OCI-LY7 (cell line): ENCODE data around the gene TMEM222. TPM values are rescaled to one million over a fixed set of nuclear protein-coding genes. Genes with fewer than 3 reads are reported as not detected.

Experiments used
- BruUV-seq: library from RNA; stranded (reverse); fragments of 400-500 nt; replicated peaks from 2 replicates; lab custom pipeline; 2021; lab: Mats Ljungman, UMichigan
- CTCF ChIA-PET: fragments of 300-600 bp; sonication (Branson Sonifier 250); formaldehyde crosslinking; loops from one replicate; lab custom pipeline; 2022; ENCODE audit warnings: antibody characterized with exemption; ENCODE audit not compliant: unreplicated experiment; lab: Charles Lee
- POLR2A ChIA-PET: fragments of 300-600 bp; sonication (Branson Sonifier 250); formaldehyde crosslinking; loops from one replicate; lab custom pipeline; 2022; ENCODE audit warnings: antibody characterized with exemption; lab: Charles Lee
- DNase-seq: peaks from one replicate; pipeline ENCODE4 v3.0.0-alpha.2; 2015; ENCODE audit warnings: low spot score
- H2AFZ ChIP-seq: fragments of 200-600 bp; sonication (generic), shearing (Covaris generic); 2 replicates; pipeline ENCODE4 v1.6.1; 2014; ENCODE audit warnings: mild to moderate bottlenecking, antibody characterized with exemption, low read length, moderate library complexity
- H3K27ac ChIP-seq: fragments of 200-600 bp; sonication (generic); 2 replicates; pipeline ENCODE4 v1.5.1; 2014; ENCODE audit warnings: mixed run types, low read depth, mild to moderate bottlenecking, moderate library complexity, low read length, inconsistent platforms; ENCODE audit not compliant: poor library complexity, severe bottlenecking
- H3K36me3 ChIP-seq: fragments of 200-600 bp; sonication (generic); 2 replicates; pipeline ENCODE4 v1.6.1; 2014; ENCODE audit warnings: mild to moderate bottlenecking, antibody characterized with exemption, low read length, moderate library complexity, mixed read lengths; ENCODE audit not compliant: insufficient read depth
- H3K4me1 ChIP-seq: fragments of 200-600 bp; sonication (generic); 2 replicates; pipeline ENCODE4 v1.5.1; 2014; ENCODE audit warnings: mild to moderate bottlenecking, low read length; ENCODE audit not compliant: insufficient read depth, poor library complexity, severe bottlenecking
- H3K4me2 ChIP-seq: fragments of 200-600 bp; sonication (generic); 2 replicates; pipeline ENCODE4 v1.6.1; 2014; ENCODE audit warnings: mild to moderate bottlenecking, low read length
- H3K4me3 ChIP-seq: fragments of 200-600 bp; sonication (generic); 2 replicates; pipeline ENCODE4 v1.5.1; 2014; ENCODE audit warnings: mild to moderate bottlenecking, low read depth, low read length; ENCODE audit not compliant: poor library complexity, severe bottlenecking
- H3K79me2 ChIP-seq: fragments of 200-600 bp; sonication (generic); 2 replicates; pipeline ENCODE4 v1.6.1; 2016; ENCODE audit warnings: low read depth, mild to moderate bottlenecking, low read length, moderate library complexity, mixed read lengths; ENCODE audit not compliant: insufficient read depth
- H3K9me2 ChIP-seq: fragments of 200-600 bp; sonication (generic); 2 replicates; pipeline ENCODE4 v1.6.1; 2016; ENCODE audit warnings: mild to moderate bottlenecking, low read length, mixed read lengths; ENCODE audit not compliant: insufficient read depth
- H3K9me3 ChIP-seq: fragments of 200-600 bp; sonication (generic); 2 replicates; pipeline ENCODE4 v1.6.1; 2014; ENCODE audit warnings: mild to moderate bottlenecking, mixed run types, low read length, mixed read lengths
- H4K20me1 ChIP-seq: fragments of 200-600 bp; sonication (generic); 2 replicates; pipeline ENCODE4 v1.6.1; 2014; ENCODE audit warnings: mild to moderate bottlenecking, antibody characterized with exemption, low read length, moderate library complexity, mixed read lengths; ENCODE audit not compliant: insufficient read depth
- CTCF ChIP-seq: fragments of 200-600 bp; sonication (generic); conservative IDR thresholded peaks from 2 replicates; pipeline ENCODE4 v1.5.1; 2014; ENCODE audit warnings: mild to moderate bottlenecking, antibody characterized with exemption, low read length, moderate library complexity, mixed read lengths
- EZH2phosphoT487 ChIP-seq: fragments of 200-600 bp; sonication (generic); IDR thresholded peaks from 2 replicates; pipeline ENCODE4 v1.6.1; 2018; ENCODE audit warnings: low read depth, borderline replicate concordance, mild to moderate bottlenecking, mixed run types, antibody characterized with exemption, low read length, moderate library complexity, mixed read lengths
- intact Hi-C: fragments of 100-400 bp; cut with micrococcal nuclease; formaldehyde crosslinking; loops from one replicate; pipeline ENCODE4 v1.10.0; 2022; ENCODE audit not compliant: unreplicated experiment
- total RNA-seq, 2 experiments: library from RNA; depleted of rRNA in 1 of 2; stranded (reverse); fragments of >200 nt in 1 of 2; shearing (Covaris generic) in 1 of 2; gene quantifications; 2 replicates each; pipeline ENCODE4 v1.2.3, GENCODE V29; 2014 to 2022

Gene TMEM222
- total RNA-seq, 2 experiments from 2014 or later: 29.5 to 43.4 TPM

- H3K36me3 ChIP-seq: no peaks in the 10 kb centered on the region
- no peaks in the 10 kb centered on the region for H3K9me2 ChIP-seq
- ChIA-PET CTCF (interaction anchor here (1.4 kb wide), 1 partner anchor 40 kb away, joined by 4 read pairs; no protein-coding TSS in a partner anchor), POLR2A (interaction anchor here (0.6 kb wide), 1 partner anchor 84 kb away, joined by 3 read pairs; no protein-coding TSS in a partner anchor)
- BruUV-seq: no TSS peak
- H3K4me1 ChIP-seq: peaks cover 13% of the 10 kb centered on the region
- H3K79me2 ChIP-seq: no peaks in the 10 kb centered on the region
- TF ChIP-seq EZH2phosphoT487: no peak
- no peak for TF ChIP-seq CTCF
- no peak overlapping the region for H2AFZ ChIP-seq
- no peaks in the 10 kb centered on the region for H3K9me3 ChIP-seq
- H4K20me1 ChIP-seq: no peaks in the 10 kb centered on the region
- H3K27ac ChIP-seq: no peak overlapping the region
- no peak overlapping the region for H3K4me2 ChIP-seq
- no peak for DNase-seq
- H3K4me3 ChIP-seq: no peak overlapping the region
- intact Hi-C loops: no loop called here
Measured at GRCh38 chr1:27316860-27317259, 5.1 kb upstream of the TMEM222 start.

GRCh38 chr1:27318136-27318535 is 3.8 kb upstream of the TMEM222 start:
- H3K27ac ChIP-seq: no peak overlapping the region
- peaks cover 9% of the 10 kb centered on the region for H3K79me2 ChIP-seq
- H4K20me1 ChIP-seq: no peaks in the 10 kb centered on the region
- peaks cover 15% of the 10 kb centered on the region for H3K4me1 ChIP-seq
- DNase-seq: no peak
- ChIA-PET POLR2A (interaction anchor here (0.6 kb wide), 2 partner anchors 58 to 286 kb away, joined by 3 read pairs; no protein-coding TSS in a partner anchor), CTCF (interaction anchor here (1.4 kb wide), 1 partner anchor 39 kb away, joined by 4 read pairs; no protein-coding TSS in a partner anchor)
- peak overlapping the region; percentile 34; the same call in 1 of the 2 replicates for H2AFZ ChIP-seq
- H3K36me3 ChIP-seq: no peaks in the 10 kb centered on the region
- no peaks in the 10 kb centered on the region for H3K9me2 ChIP-seq
- no peak overlapping the region for H3K4me2 ChIP-seq
- intact Hi-C loops: no loop called here
- BruUV-seq: no TSS peak
- no peak overlapping the region for H3K4me3 ChIP-seq
- TF ChIP-seq CTCF (no peak), EZH2phosphoT487 (no peak)
- no peaks in the 10 kb centered on the region for H3K9me3 ChIP-seq

GRCh38 chr1:27318596-27318995 is 3.4 kb upstream of the TMEM222 start:
- peaks cover 14% of the 10 kb centered on the region for H3K79me2 ChIP-seq
- no TSS peak for BruUV-seq
- H3K9me3 ChIP-seq: no peaks in the 10 kb centered on the region
- H4K20me1 ChIP-seq: no peaks in the 10 kb centered on the region
- ChIA-PET POLR2A (interaction anchor here (0.5 to 0.6 kb wide), 3 partner anchors 23 to 287 kb away, joined by 3 read pairs; no protein-coding TSS in a partner anchor), CTCF (no interaction called here)
- no peak overlapping the region for H3K27ac ChIP-seq
- no peak overlapping the region for H3K4me2 ChIP-seq
- TF ChIP-seq CTCF: no peak
- TF ChIP-seq EZH2phosphoT487: no peak
- H3K9me2 ChIP-seq: no peaks in the 10 kb centered on the region
- peaks cover 15% of the 10 kb centered on the region for H3K4me1 ChIP-seq
- H3K36me3 ChIP-seq: no peaks in the 10 kb centered on the region
- H2AFZ ChIP-seq: peak overlapping the region; percentile 34; the same call in 1 of the 2 replicates
- intact Hi-C loops: no loop called here
- DNase-seq: no peak
- H3K4me3 ChIP-seq: no peak overlapping the region
